Activated CD8-positive, alpha-beta T cell treated with anti-CD3 and anti-CD28 coated beads for 36 hours (primary cell): ENCODE data around the gene COL12A1. TPM values are rescaled to one million over a fixed set of nuclear protein-coding genes. Genes with fewer than 3 reads are reported as not detected.

Experiments used
- ATAC-seq: fragments of 200-7000 bp; cut with Tn5 transposase; one replicate; pipeline ENCODE4 v1.10.0; 2021; ENCODE audit warnings: mild to moderate bottlenecking, moderate library complexity
- CTCF ChIA-PET: fragments of 350-600 bp; sonication (Branson Sonifier 250); formaldehyde crosslinking; loops from one replicate; lab custom pipeline; 2021; ENCODE audit warnings: antibody characterized with exemption; lab: Charles Lee
- POLR2A ChIA-PET: fragments of 350-600 bp; sonication (Branson Sonifier 250); formaldehyde crosslinking; loops from one replicate; lab custom pipeline; 2021; ENCODE audit warnings: antibody characterized with exemption; lab: Charles Lee
- DNase-seq: peaks from one replicate; pipeline ENCODE4 v3.0.0-alpha.2; 2020
- H3K27ac Mint-ChIP-seq: one replicate; pipeline ENCODE4 v1.8.0; 2021; ENCODE audit warnings: mild to moderate bottlenecking, mixed read lengths
- H3K27me3 Mint-ChIP-seq: one replicate; pipeline ENCODE4 v1.8.0; 2021; ENCODE audit warnings: mixed read lengths
- H3K36me3 Mint-ChIP-seq: one replicate; pipeline ENCODE4 v1.8.0; 2021; ENCODE audit warnings: low read depth, mixed read lengths
- H3K4me1 Mint-ChIP-seq: one replicate; pipeline ENCODE4 v1.8.0; 2021; ENCODE audit warnings: low read depth, mixed read lengths
- H3K4me3 Mint-ChIP-seq: one replicate; pipeline ENCODE4 v1.8.0; 2021; ENCODE audit warnings: mild to moderate bottlenecking, moderate library complexity, mixed read lengths
- H3K9me3 Mint-ChIP-seq: one replicate; pipeline ENCODE4 v1.8.0; 2021; ENCODE audit warnings: mixed read lengths
- CTCF ChIP-seq: fragments of 200-600 bp; IDR thresholded peaks from one replicate; pipeline ENCODE4 v1.8.0; 2022; ENCODE audit warnings: antibody characterized with exemption, mild to moderate bottlenecking
- intact Hi-C: fragments of 100-400 bp; cut with micrococcal nuclease; formaldehyde crosslinking; loops from one replicate; pipeline ENCODE4 v1.10.0; 2022
- total RNA-seq, 2 experiments: library from RNA; stranded (reverse); gene quantifications; one replicate each; pipeline ENCODE4 v1.2.3, GENCODE V29; 2021

The COL12A1 gene
- total RNA-seq, 2 experiments from 2014 or later: 0.09 TPM; not detected in 1

GRCh38 chr6:75211920-75212590 lies 6.2 kb upstream of the COL12A1 start:
- POLR2A ChIA-PET: no interaction called here
- DNase-seq (no peak), ATAC-seq (no peak)
- TF ChIP-seq CTCF: no peak
- intact Hi-C loops: no loop called here
- Mint-ChIP-seq H3K27ac (no peak overlapping the region), H3K27me3 (peaks cover 50% of the 10 kb centered on the region), H3K9me3 (no peaks in the 10 kb centered on the region), H3K4me1 (peaks cover 20% of the 10 kb centered on the region), H3K4me3 (no peak overlapping the region), H3K36me3 (no peaks in the 10 kb centered on the region)
- CTCF ChIA-PET: interaction anchor here (0.6 to 5.5 kb wide), 17 partner anchors 9 to 1479 kb away, joined by 3 to 55 read pairs (median 4); partner anchors contain the start of gene COX7A2

- TF ChIP-seq CTCF: peak; percentile 78
- peaks cover 55% of the 10 kb centered on the region for H3K27me3 Mint-ChIP-seq
- DNase-seq (peak; percentile 66), ATAC-seq (no peak)
- H3K36me3 Mint-ChIP-seq: no peaks in the 10 kb centered on the region
- H3K4me3 Mint-ChIP-seq: no peak overlapping the region
- intact Hi-C loops: no loop called here
- no peak overlapping the region for H3K27ac Mint-ChIP-seq
- POLR2A ChIA-PET: no interaction called here
- H3K9me3 Mint-ChIP-seq: no peaks in the 10 kb centered on the region
- peaks cover 25% of the 10 kb centered on the region for H3K4me1 Mint-ChIP-seq
- CTCF ChIA-PET: interaction anchor here (0.6 to 5.5 kb wide), 24 partner anchors 10 to 1478 kb away, joined by 3 to 69 read pairs (median 4); partner anchors contain the start of gene COX7A2
Observed at GRCh38 chr6:75210885-75211739, 5.3 kb upstream of the COL12A1 start.

- no peaks in the 10 kb centered on the region for H3K36me3 Mint-ChIP-seq
- no peak for DNase-seq
- ATAC-seq: no peak
- H3K27ac Mint-ChIP-seq: no peak overlapping the region
- H3K27me3 Mint-ChIP-seq: peaks cover 65% of the 10 kb centered on the region
- no peaks in the 10 kb centered on the region for H3K9me3 Mint-ChIP-seq
- ChIA-PET POLR2A (interaction anchor here (1.2 kb wide), 1 partner anchor 9 kb away, joined by 4 read pairs; no protein-coding TSS in a partner anchor), CTCF (interaction anchor here (0.6 to 5.5 kb wide), 61 partner anchors 8 to 1533 kb away, joined by 3 to 69 read pairs (median 4); partner anchors contain the start of gene COX7A2)
- intact Hi-C loops: loop anchor here (1.0 to 10.0 kb wide), 5 partner anchors 124 to 1470 kb away; no protein-coding TSS in a partner anchor
- H3K4me1 Mint-ChIP-seq: peaks cover 42% of the 10 kb centered on the region
- H3K4me3 Mint-ChIP-seq: no peak overlapping the region
- TF ChIP-seq CTCF: peak; percentile 22
Observed at GRCh38 chr6:75209184-75209723, 3.4 kb upstream of the COL12A1 start.

GRCh38 chr6:75208298-75209183 lies 2.7 kb upstream of the COL12A1 start:
- CTCF ChIA-PET: interaction anchor here (0.6 to 5.5 kb wide), 64 partner anchors 7 to 1532 kb away, joined by 3 to 69 read pairs (median 4); partner anchors contain the start of gene COX7A2
- peak; percentile 90 for TF ChIP-seq CTCF
- Mint-ChIP-seq H3K27me3 (peaks cover 71% of the 10 kb centered on the region), H3K27ac (no peak overlapping the region), H3K36me3 (no peaks in the 10 kb centered on the region), H3K9me3 (no peaks in the 10 kb centered on the region), H3K4me1 (peaks cover 45% of the 10 kb centered on the region), H3K4me3 (peak overlapping the region; percentile 26)
- DNase-seq: peak; percentile 87
- POLR2A ChIA-PET: interaction anchor here (1.2 kb wide), 1 partner anchor 9 kb away, joined by 4 read pairs; no protein-coding TSS in a partner anchor
- peak; percentile 85 for ATAC-seq
- intact Hi-C loops: loop anchor here (1.0 to 10.0 kb wide), 5 partner anchors 124 to 1469 kb away; no protein-coding TSS in a partner anchor
